GM18505 (cell line): Measurements from ENCODE around the gene TF.

ENCODE experiments used
- ATAC-seq: cut with Tn5 transposase; IDR thresholded peaks from one replicate; pipeline ENCODE4 v1.9.1; 2021; ENCODE audit not compliant: unreplicated experiment
- POLR2A ChIP-seq: IDR thresholded peaks from 4 replicates; pipeline ENCODE4 v1.6.1; 2011; ENCODE audit warnings: borderline replicate concordance; ENCODE audit not compliant: insufficient read depth, insufficient read length; ENCODE audit errors: extremely low read depth

Gene TF

GRCh38 chr3:133821767-133822638 lies 75.8 kb downstream of the TF start:
- TF ChIP-seq POLR2A = no peak
- ATAC-seq = no peak

GRCh38 chr3:133824961-133825485 lies 78.8 kb downstream of the TF start:
- no peak for ATAC-seq
- peak; percentile 22 for TF ChIP-seq POLR2A

- no peak for TF ChIP-seq POLR2A
- ATAC-seq = no peak
Measured at GRCh38 chr3:133825969-133826727, 80.0 kb downstream of the TF start.

- no peak for TF ChIP-seq POLR2A
- no peak for ATAC-seq
Measured at GRCh38 chr3:133827136-133827535, 80.9 kb downstream of the TF start.

- no peak for ATAC-seq
- TF ChIP-seq POLR2A = no peak
Measured at GRCh38 chr3:133827684-133828083, 81.5 kb downstream of the TF start.

GRCh38 chr3:133828576-133829309 lies 82.5 kb downstream of the TF start:
- TF ChIP-seq POLR2A = no peak
- no peak for ATAC-seq

GRCh38 chr3:133829310-133829707 lies 83.1 kb downstream of the TF start:
- TF ChIP-seq POLR2A = no peak
- ATAC-seq = no peak

GRCh38 chr3:133830071-133830470 lies 83.9 kb downstream of the TF start:
- ATAC-seq = no peak

GRCh38 chr3:133831966-133832801 lies 86.0 kb downstream of the TF start:
- no peak for TF ChIP-seq POLR2A
- ATAC-seq = no peak

More at GRCh38 chr3:133830071-133830470, 83.9 kb downstream of the TF start:
- no peak for TF ChIP-seq POLR2A

GRCh38 chr3:133832802-133833144 lies 86.6 kb downstream of the TF start:
- no peak for ATAC-seq
- no peak for TF ChIP-seq POLR2A

GRCh38 chr3:133833267-133833666 lies 87.1 kb downstream of the TF start:
- ATAC-seq = no peak
- TF ChIP-seq POLR2A = no peak

GRCh38 chr3:133833880-133834620 lies 87.9 kb downstream of the TF start:
- TF ChIP-seq POLR2A = no peak
- ATAC-seq = no peak
